H7 (cell line): ENCODE data around the gene FUOM. TPM values are rescaled to one million over a fixed set of nuclear protein-coding genes. Genes with fewer than 3 reads are reported as not detected.

Experiments used
- DNase-seq: peaks from one replicate; pipeline ENCODE4 v3.0.0; 2012
- H3K27me3 ChIP-seq: 2 replicates; pipeline ENCODE4 v1.6.0; 2011; ENCODE audit warnings: mild to moderate bottlenecking, low read length; ENCODE audit not compliant: control insufficient read depth, insufficient read depth
- H3K36me3 ChIP-seq: replicated peaks from 2 replicates; pipeline ENCODE4 v1.5.1; 2011; ENCODE audit warnings: low read length; ENCODE audit not compliant: control insufficient read depth, insufficient read depth
- H3K4me3 ChIP-seq: 2 replicates; pipeline ENCODE4 v1.5.1; 2011; ENCODE audit warnings: low read depth, mild to moderate bottlenecking, control low read depth, low read length, moderate library complexity; ENCODE audit not compliant: insufficient read depth
- total RNA-seq: library from RNA; depleted of rRNA; stranded (reverse); fragments of >200 nt; shearing (Covaris generic); gene quantifications from 2 replicates; pipeline ENCODE4 v1.2.3, GENCODE V29; 2014

The FUOM gene
- total RNA-seq, 1 experiment from 2014 or later: 50.5 TPM

DNA sequence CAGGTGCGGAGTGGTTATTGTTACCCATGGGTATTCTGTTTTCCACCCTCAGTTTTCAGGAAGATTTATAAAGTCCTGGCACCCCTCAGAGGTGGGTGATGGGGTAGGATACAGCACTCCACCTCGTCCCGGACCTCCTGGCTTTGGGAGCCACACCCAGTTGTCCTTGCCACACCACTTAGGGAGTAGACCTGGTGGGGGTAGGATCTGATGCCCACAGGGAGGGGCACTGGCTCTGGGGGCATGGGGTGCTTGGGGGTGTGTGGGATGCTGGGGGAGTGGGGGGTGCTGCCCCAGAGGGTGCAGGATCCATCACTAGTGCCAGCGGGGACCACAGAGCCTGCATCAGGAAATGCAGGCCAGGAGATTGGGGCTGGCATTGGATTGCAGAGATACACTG lies 44.6 kb downstream of the FUOM start:
- Histone ChIP-seq H3K4me3 (no peak overlapping the region), H3K36me3 (peaks cover 7% of the 10 kb centered on the region), H3K27me3 (no peaks in the 10 kb centered on the region)
- no peak for DNase-seq

DNA sequence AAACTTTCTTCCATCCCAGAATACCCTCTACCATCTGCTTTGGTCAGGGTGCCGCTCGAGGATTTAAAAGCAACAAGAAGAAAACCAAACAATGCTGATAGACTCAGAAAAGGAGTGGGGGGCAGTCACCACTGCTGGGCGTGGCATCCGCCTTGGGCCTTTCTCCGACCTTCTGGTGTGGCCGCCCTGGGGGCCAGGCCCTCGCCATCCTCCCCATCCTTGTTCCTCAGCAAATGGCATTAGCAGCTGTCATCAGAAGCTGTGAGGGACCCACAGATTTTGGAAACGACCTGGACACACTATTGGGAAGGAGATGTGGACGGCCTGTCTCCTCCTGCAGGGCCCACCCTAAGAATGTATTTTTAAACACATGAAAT lies 45.1 kb downstream of the FUOM start:
- no peak for DNase-seq
- Histone ChIP-seq H3K36me3 (peaks cover 7% of the 10 kb centered on the region), H3K4me3 (no peak overlapping the region), H3K27me3 (no peaks in the 10 kb centered on the region)

GRCh38 chr10:133312016-133312768 lies 45.6 kb downstream of the FUOM start:
- Histone ChIP-seq H3K36me3 (peaks cover 7% of the 10 kb centered on the region), H3K4me3 (no peak overlapping the region), H3K27me3 (no peaks in the 10 kb centered on the region)
- no peak for DNase-seq

GRCh38 chr10:133311570-133311969 lies 46.2 kb downstream of the FUOM start:
- H3K36me3 ChIP-seq: peaks cover 7% of the 10 kb centered on the region
- H3K27me3 ChIP-seq: no peaks in the 10 kb centered on the region
- DNase-seq: no peak
- H3K4me3 ChIP-seq: no peak overlapping the region

DNA sequence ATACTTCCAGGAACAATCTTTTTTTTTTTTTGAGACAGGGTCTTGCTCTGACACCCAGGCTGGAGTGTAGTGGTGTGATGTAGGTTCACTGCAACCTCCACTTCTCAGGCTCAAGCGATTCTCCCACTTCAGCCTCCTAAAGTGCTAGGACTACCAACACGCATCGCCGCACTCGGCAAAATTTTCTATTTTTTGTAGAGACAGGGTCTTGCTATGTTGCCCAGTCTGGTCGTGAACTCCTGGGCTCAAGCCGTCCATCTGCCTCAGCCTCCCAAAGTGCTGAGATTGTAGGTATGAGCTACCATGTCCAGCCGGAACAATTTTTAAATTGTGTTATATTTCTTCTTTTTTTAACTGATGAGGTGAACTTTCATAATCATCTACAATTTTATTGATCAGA lies 47.0 kb downstream of the FUOM start:
- no peaks in the 10 kb centered on the region for H3K27me3 ChIP-seq
- no peak overlapping the region for H3K4me3 ChIP-seq
- DNase-seq: no peak
- peaks cover 7% of the 10 kb centered on the region for H3K36me3 ChIP-seq

GRCh38 chr10:133310399-133310755 lies 47.4 kb downstream of the FUOM start:
- H3K36me3 ChIP-seq: peaks cover 7% of the 10 kb centered on the region
- H3K4me3 ChIP-seq: no peak overlapping the region
- no peak for DNase-seq
- no peaks in the 10 kb centered on the region for H3K27me3 ChIP-seq

DNA sequence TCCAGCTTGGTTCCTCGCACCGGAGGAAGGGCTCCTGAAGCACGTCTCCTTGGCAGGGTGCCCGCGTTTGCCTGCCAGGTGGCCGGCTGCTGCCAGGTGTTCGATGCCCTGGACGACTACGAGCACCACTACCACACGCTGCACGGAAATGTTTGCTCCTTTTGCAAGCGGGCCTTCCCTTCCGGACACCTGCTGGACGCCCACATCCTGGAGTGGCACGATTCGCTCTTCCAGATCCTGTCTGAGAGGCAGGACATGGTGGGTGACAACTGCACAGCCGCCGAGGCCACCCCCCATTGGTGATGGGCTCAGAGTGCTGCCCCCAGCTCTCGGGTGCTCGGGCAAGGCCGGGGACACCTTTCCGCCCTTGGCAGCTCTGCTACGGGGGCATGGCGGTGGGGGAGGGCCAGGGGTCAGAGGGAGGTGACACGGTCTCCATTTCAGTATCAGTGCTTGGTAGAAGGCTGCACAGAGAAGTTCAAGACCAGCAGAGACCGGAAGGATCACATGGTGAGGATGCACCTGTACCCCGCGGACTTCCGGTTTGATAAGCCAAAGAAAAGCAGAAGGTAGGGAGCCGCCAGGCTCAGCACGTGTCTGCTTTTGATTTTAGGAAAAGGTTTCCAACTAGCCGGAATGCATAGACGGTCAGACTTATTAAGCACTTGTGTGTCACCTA lies 48.0 kb downstream of the FUOM start:
- Histone ChIP-seq H3K36me3 (peaks cover 7% of the 10 kb centered on the region), H3K4me3 (no peak overlapping the region), H3K27me3 (no peaks in the 10 kb centered on the region)
- no peak for DNase-seq

DNA sequence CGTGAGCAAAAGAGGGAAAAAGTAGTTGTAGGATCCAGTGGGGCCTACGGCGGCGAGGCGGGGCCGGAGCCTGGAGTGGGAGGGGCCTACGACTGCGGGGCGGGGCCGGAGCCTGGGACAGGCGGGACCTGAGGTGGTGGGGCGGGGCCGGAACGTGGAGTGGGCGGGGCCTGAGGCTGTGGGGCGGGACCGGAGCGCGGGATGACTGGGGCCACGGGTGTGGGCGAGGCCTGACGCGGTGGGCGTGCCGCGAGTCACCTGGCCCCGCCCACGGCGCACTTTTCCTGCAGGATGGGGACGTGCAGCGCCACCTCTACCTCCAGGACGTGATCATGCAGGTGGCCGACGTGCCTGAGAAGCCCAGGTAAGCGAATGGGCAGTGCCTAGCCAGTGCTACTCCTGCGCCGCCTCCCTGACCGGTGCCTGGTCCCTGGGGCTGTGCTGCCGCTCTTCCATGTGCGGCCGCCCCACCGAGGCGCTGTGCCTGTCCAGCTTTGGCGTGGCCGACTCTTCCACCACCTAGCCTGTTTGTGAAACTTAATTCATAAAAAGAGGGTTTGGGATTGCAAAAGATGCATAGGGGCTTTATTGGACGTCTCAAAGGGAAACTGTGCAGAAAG lies 48.6 kb downstream of the FUOM start:
- no peaks in the 10 kb centered on the region for H3K27me3 ChIP-seq
- peak; percentile 100 for DNase-seq
- H3K36me3 ChIP-seq: peaks cover 7% of the 10 kb centered on the region
- peak overlapping the region; percentile 94 for H3K4me3 ChIP-seq

GRCh38 chr10:133308421-133309099 lies 49.3 kb downstream of the FUOM start, which contains the start of the genes TUBGCP2 and ZNF511:
Gene TUBGCP2, minus strand, starts transcription at chr10:133308872. Its CDS starts 5,931 bp downstream, at chr10:133302941.
Gene ZNF511, plus strand, starts transcription at chr10:133308914. Its CDS starts 30 bp downstream, at chr10:133308944.
- Histone ChIP-seq H3K36me3 (peaks cover 7% of the 10 kb centered on the region), H3K4me3 (peak within 1 kb of the TSS; percentile 94), H3K27me3 (no peaks in the 10 kb centered on the region)
- DNase-seq: peak; percentile 97

DNA sequence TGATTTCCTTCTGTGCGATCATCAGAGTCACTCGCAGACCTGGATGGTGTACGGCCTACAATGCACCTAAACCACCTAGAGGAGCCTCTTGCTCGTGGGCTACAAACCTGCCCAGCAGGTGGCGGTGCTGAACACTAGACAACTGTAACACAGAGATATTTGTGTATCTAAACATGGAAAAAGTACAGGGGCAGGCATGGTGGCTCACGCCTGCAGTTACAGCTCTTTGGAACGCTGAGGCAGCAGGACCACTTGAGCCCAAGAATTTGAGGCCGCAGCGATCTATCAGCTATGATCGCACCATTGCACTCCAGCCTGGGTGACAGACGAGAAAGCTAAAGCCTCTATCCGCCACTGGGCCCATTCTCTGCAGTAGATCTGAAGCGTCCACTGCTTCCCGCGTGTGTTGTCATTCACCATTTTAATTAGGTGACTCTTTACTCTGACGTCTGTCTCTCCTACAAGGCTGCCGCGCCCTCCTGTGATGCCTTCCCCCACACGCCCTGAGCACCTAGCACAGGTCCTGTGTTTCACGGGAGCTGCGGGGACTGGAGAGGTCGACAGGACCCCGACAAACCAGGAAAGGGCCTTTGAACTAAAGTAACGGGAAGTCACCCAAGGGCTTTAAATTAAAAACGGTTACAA lies 49.9 kb downstream of the FUOM start:
- H3K27me3 ChIP-seq: no peaks in the 10 kb centered on the region
- peak; percentile 77 for DNase-seq
- H3K4me3 ChIP-seq: peak overlapping the region; percentile 94
- peaks cover 7% of the 10 kb centered on the region for H3K36me3 ChIP-seq

DNA sequence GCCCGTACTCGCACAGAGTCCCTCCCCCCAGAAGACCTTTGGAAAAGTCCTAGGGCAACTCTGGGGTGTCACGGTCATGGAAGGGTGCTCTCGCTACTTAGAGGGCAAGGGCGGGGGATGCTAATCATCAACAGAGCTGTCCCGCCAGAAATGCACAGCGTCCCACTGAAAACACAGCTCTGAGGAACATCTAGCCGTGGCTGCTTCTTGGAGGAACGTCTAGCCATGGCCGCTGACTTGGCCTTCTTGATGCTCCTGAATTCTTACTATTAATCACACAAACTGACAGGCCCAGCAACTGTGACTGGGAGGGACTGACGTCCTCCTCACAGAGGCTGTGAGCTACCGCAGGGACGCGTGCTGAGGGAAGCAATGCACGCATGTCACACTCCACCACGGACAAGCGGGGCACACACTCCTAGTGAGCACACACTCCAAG lies 50.9 kb downstream of the FUOM start:
- Histone ChIP-seq H3K36me3 (peaks cover 6% of the 10 kb centered on the region), H3K27me3 (no peaks in the 10 kb centered on the region), H3K4me3 (no peak overlapping the region)
- DNase-seq: no peak

GRCh38 chr10:133306097-133306476 lies 51.7 kb downstream of the FUOM start:
- no peaks in the 10 kb centered on the region for H3K27me3 ChIP-seq
- peaks cover 3% of the 10 kb centered on the region; the same call in 1 of the 2 replicates for H3K36me3 ChIP-seq
- H3K4me3 ChIP-seq: no peak overlapping the region
- DNase-seq: no peak
